ENCODE results near the gene EOLA1. TPM values are rescaled to one million over a fixed set of nuclear protein-coding genes. Genes with fewer than 3 reads are reported as not detected.

EOLA1 gene
- polyA plus RNA-seq, 1 donor (not counting 4 experiments of a cell fraction or from before 2014, with no cell fraction given): 9.3 TPM

GRCh38 chrX:149505671-149506070, 35.1 kb upstream of the EOLA1 start:
- Histone ChIP-seq H3K27ac (ENCODE audit: control insufficient read depth, insufficient read depth, low read length) (peak overlapping the region; percentile 27), H3K9me3 (ENCODE audit: control insufficient read depth, low read depth, low read length) (no peaks in the 10 kb centered on the region), H3K27me3 (ENCODE audit: control insufficient read depth, extremely low read depth, insufficient read depth, low read length) (no peaks in the 10 kb centered on the region), H3K9me1 (ENCODE audit: control insufficient read depth, extremely low read depth, insufficient read depth, low read length) (no peaks in the 10 kb centered on the region), H3K4me2 (ENCODE audit: control insufficient read depth, extremely low read depth, insufficient read depth, low read depth, low read length) (peak overlapping the region; percentile 46), H3K4me3 (ENCODE audit: control insufficient read depth in 2 of 3, extremely low read depth in 1 of 3, insufficient read depth in 2 of 3, low read depth in 1 of 3, low read length in 3 of 3) (no peak overlapping the region), H4K20me1 (ENCODE audit: control insufficient read depth, extremely low read depth, insufficient read depth, low read length) (no peaks in the 10 kb centered on the region), H3K79me2 (ENCODE audit: control insufficient read depth, insufficient read depth, low read length) (peaks cover 9% of the 10 kb centered on the region), H3K4me1 (ENCODE audit: control insufficient read depth, extremely low read depth, insufficient read depth, low read length) (peaks cover 20% of the 10 kb centered on the region), H3K36me3 (ENCODE audit: control insufficient read depth in 2 of 2, extremely low read depth in 1 of 2, insufficient read depth in 2 of 2, low read length in 2 of 2) (peaks cover 5 to 8% of the 10 kb centered on the region in 2 experiments), H3K9ac (ENCODE audit: control insufficient read depth, extremely low read depth, insufficient read depth, low read length) (no peak overlapping the region), H2AFZ (ENCODE audit: control insufficient read depth, low read length) (no peak overlapping the region)
- FAIRE-seq: no peak
- no peak for DNase-seq (ENCODE audit: low read depth, low spot score)
- dilution Hi-C loops (cut with MboI; ENCODE audit: extremely low pct_ligation_motif_present, low sequenced_read_pairs): no loop called here
- TF ChIP-seq CTCF (optimal IDR thresholded peaks at IDR 0.05 in 1 of 3, IDR thresholded peaks at IDR 0.05 in 1 of 3, conservative IDR thresholded peaks at IDR 0.05 in 1 of 3; ENCODE audit: extremely low read depth in 1 of 3, insufficient read depth in 2 of 3, low read length in 3 of 3) (no peak), EZH2 (IDR thresholded peaks at IDR 0.05; ENCODE audit: low read length) (no peak)

GRCh38 chrX:149506349-149506748, 34.5 kb upstream of the EOLA1 start:
- Histone ChIP-seq H3K79me2 (ENCODE audit: control insufficient read depth, insufficient read depth, low read length) (peaks cover 9% of the 10 kb centered on the region), H3K9me1 (ENCODE audit: control insufficient read depth, extremely low read depth, insufficient read depth, low read length) (no peaks in the 10 kb centered on the region), H3K4me1 (ENCODE audit: control insufficient read depth, extremely low read depth, insufficient read depth, low read length) (peaks cover 26% of the 10 kb centered on the region), H3K9ac (ENCODE audit: control insufficient read depth, extremely low read depth, insufficient read depth, low read length) (no peak overlapping the region), H3K4me3 (ENCODE audit: control insufficient read depth in 2 of 3, extremely low read depth in 1 of 3, insufficient read depth in 2 of 3, low read depth in 1 of 3, low read length in 3 of 3) (no peak overlapping the region), H4K20me1 (ENCODE audit: control insufficient read depth, extremely low read depth, insufficient read depth, low read length) (no peaks in the 10 kb centered on the region), H3K9me3 (ENCODE audit: control insufficient read depth, low read depth, low read length) (no peaks in the 10 kb centered on the region), H3K27me3 (ENCODE audit: control insufficient read depth, extremely low read depth, insufficient read depth, low read length) (no peaks in the 10 kb centered on the region), H2AFZ (ENCODE audit: control insufficient read depth, low read length) (no peak overlapping the region), H3K4me2 (ENCODE audit: control insufficient read depth, extremely low read depth, insufficient read depth, low read depth, low read length) (peak overlapping the region; percentile 46), H3K36me3 (ENCODE audit: control insufficient read depth in 2 of 2, extremely low read depth in 1 of 2, insufficient read depth in 2 of 2, low read length in 2 of 2) (peaks cover 5 to 7% of the 10 kb centered on the region in 2 experiments), H3K27ac (ENCODE audit: control insufficient read depth, insufficient read depth, low read length) (peak overlapping the region; percentile 36)
- DNase-seq (ENCODE audit: low read depth, low spot score) (no peak), FAIRE-seq (peak; percentile 66)
- dilution Hi-C loops (cut with MboI; ENCODE audit: extremely low pct_ligation_motif_present, low sequenced_read_pairs): no loop called here
- TF ChIP-seq CTCF (optimal IDR thresholded peaks at IDR 0.05 in 1 of 3, IDR thresholded peaks at IDR 0.05 in 1 of 3, conservative IDR thresholded peaks at IDR 0.05 in 1 of 3; ENCODE audit: extremely low read depth in 1 of 3, insufficient read depth in 2 of 3, low read length in 3 of 3) (no peak), EZH2 (IDR thresholded peaks at IDR 0.05; ENCODE audit: low read length) (no peak)
